Measurements from ENCODE around the gene LGI4.

The LGI4 gene

GRCh38 chr19:35095667-35096368 is 39.0 kb downstream of the LGI4 start:
- 83 to 85% methylated on average over 8 of the region's 8 CpGs for WGBS, 2 experiments
- Histone ChIP-seq H3K9me3 (ENCODE audit: control insufficient read depth, low read length) (no peaks in the 10 kb centered on the region), H3K27ac (ENCODE audit: insufficient read depth, low read depth, low read length, poor library complexity, severe bottlenecking) (no peak overlapping the region), H3K4me3 (ENCODE audit: insufficient read depth, low read depth, low read length) (no peak overlapping the region), H3K36me3 (ENCODE audit: control insufficient read depth, insufficient read depth, low read length) (no peaks in the 10 kb centered on the region), H3K4me1 (ENCODE audit: control insufficient read depth, insufficient read depth, low read length) (no peaks in the 10 kb centered on the region), H3K27me3 (ENCODE audit: control insufficient read depth, insufficient read depth, low read length, poor library complexity, severe bottlenecking) (peaks cover 4% of the 10 kb centered on the region)

GRCh38 chr19:35094656-35095055 is 40.2 kb downstream of the LGI4 start:
- Histone ChIP-seq H3K4me1 (ENCODE audit: control insufficient read depth, insufficient read depth, low read length) (no peaks in the 10 kb centered on the region), H3K9me3 (ENCODE audit: control insufficient read depth, low read length) (no peaks in the 10 kb centered on the region), H3K4me3 (ENCODE audit: insufficient read depth, low read depth, low read length) (no peak overlapping the region), H3K36me3 (ENCODE audit: control insufficient read depth, insufficient read depth, low read length) (no peaks in the 10 kb centered on the region), H3K27me3 (ENCODE audit: control insufficient read depth, insufficient read depth, low read length, poor library complexity, severe bottlenecking) (peaks cover 4% of the 10 kb centered on the region), H3K27ac (ENCODE audit: insufficient read depth, low read depth, low read length, poor library complexity, severe bottlenecking) (no peak overlapping the region)
- 94 to 96% methylated on average over 4 of the region's 4 CpGs for WGBS, 2 experiments

GRCh38 chr19:35093941-35094647 is 40.8 kb downstream of the LGI4 start:
- no peak overlapping the region for H3K27ac ChIP-seq (ENCODE audit: insufficient read depth, low read depth, low read length, poor library complexity, severe bottlenecking)
- no peaks in the 10 kb centered on the region for H3K9me3 ChIP-seq (ENCODE audit: control insufficient read depth, low read length)
- H3K36me3 ChIP-seq (ENCODE audit: control insufficient read depth, insufficient read depth, low read length), result no peaks in the 10 kb centered on the region
- no peaks in the 10 kb centered on the region for H3K4me1 ChIP-seq (ENCODE audit: control insufficient read depth, insufficient read depth, low read length)
- 93% methylated on average over 11 of the region's 11 CpGs for WGBS, 2 experiments
- peaks cover 4% of the 10 kb centered on the region for H3K27me3 ChIP-seq (ENCODE audit: control insufficient read depth, insufficient read depth, low read length, poor library complexity, severe bottlenecking)
- no peak overlapping the region for H3K4me3 ChIP-seq (ENCODE audit: insufficient read depth, low read depth, low read length)

GRCh38 chr19:35093430-35093829 is 41.4 kb downstream of the LGI4 start:
- H3K9me3 ChIP-seq (ENCODE audit: control insufficient read depth, low read length), result no peaks in the 10 kb centered on the region
- H3K27me3 ChIP-seq (ENCODE audit: control insufficient read depth, insufficient read depth, low read length, poor library complexity, severe bottlenecking), result peaks cover 4% of the 10 kb centered on the region
- no peak overlapping the region for H3K27ac ChIP-seq (ENCODE audit: insufficient read depth, low read depth, low read length, poor library complexity, severe bottlenecking)
- no peak overlapping the region for H3K4me3 ChIP-seq (ENCODE audit: insufficient read depth, low read depth, low read length)
- H3K4me1 ChIP-seq (ENCODE audit: control insufficient read depth, insufficient read depth, low read length), result no peaks in the 10 kb centered on the region
- WGBS, 2 experiments, result 95 to 96% methylated on average over 5 of the region's 5 CpGs
- H3K36me3 ChIP-seq (ENCODE audit: control insufficient read depth, insufficient read depth, low read length), result no peaks in the 10 kb centered on the region

GRCh38 chr19:35090506-35091214 is 44.2 kb downstream of the LGI4 start:
- Histone ChIP-seq H3K27me3 (ENCODE audit: control insufficient read depth, insufficient read depth, low read length, poor library complexity, severe bottlenecking) (peaks cover 4% of the 10 kb centered on the region), H3K27ac (ENCODE audit: insufficient read depth, low read depth, low read length, poor library complexity, severe bottlenecking) (no peak overlapping the region), H3K4me1 (ENCODE audit: control insufficient read depth, insufficient read depth, low read length) (no peaks in the 10 kb centered on the region), H3K9me3 (ENCODE audit: control insufficient read depth, low read length) (no peaks in the 10 kb centered on the region), H3K36me3 (ENCODE audit: control insufficient read depth, insufficient read depth, low read length) (no peaks in the 10 kb centered on the region), H3K4me3 (ENCODE audit: insufficient read depth, low read depth, low read length) (no peak overlapping the region)
- WGBS, 2 experiments, result 44 to 47% methylated on average over 36 of the region's 36 CpGs

- H3K27ac ChIP-seq (ENCODE audit: insufficient read depth, low read depth, low read length, poor library complexity, severe bottlenecking), result no peak overlapping the region
- H3K4me3 ChIP-seq (ENCODE audit: insufficient read depth, low read depth, low read length), result no peak overlapping the region
- H3K4me1 ChIP-seq (ENCODE audit: control insufficient read depth, insufficient read depth, low read length), result no peaks in the 10 kb centered on the region
- no peaks in the 10 kb centered on the region for H3K36me3 ChIP-seq (ENCODE audit: control insufficient read depth, insufficient read depth, low read length)
- peaks cover 4% of the 10 kb centered on the region for H3K27me3 ChIP-seq (ENCODE audit: control insufficient read depth, insufficient read depth, low read length, poor library complexity, severe bottlenecking)
- 80 to 85% methylated on average over 9 of the region's 9 CpGs for WGBS, 2 experiments
- H3K9me3 ChIP-seq (ENCODE audit: control insufficient read depth, low read length), result no peaks in the 10 kb centered on the region
Observed at GRCh38 chr19:35090160-35090505, 44.7 kb downstream of the LGI4 start.

GRCh38 chr19:35089554-35089953 is 45.3 kb downstream of the LGI4 start:
- H3K4me3 ChIP-seq (ENCODE audit: insufficient read depth, low read depth, low read length), result no peak overlapping the region
- H3K27me3 ChIP-seq (ENCODE audit: control insufficient read depth, insufficient read depth, low read length, poor library complexity, severe bottlenecking), result peaks cover 4% of the 10 kb centered on the region
- H3K36me3 ChIP-seq (ENCODE audit: control insufficient read depth, insufficient read depth, low read length), result no peaks in the 10 kb centered on the region
- no peak overlapping the region for H3K27ac ChIP-seq (ENCODE audit: insufficient read depth, low read depth, low read length, poor library complexity, severe bottlenecking)
- 91 to 93% methylated on average over 6 to 7 of the region's 8 CpGs for WGBS, 2 experiments
- H3K9me3 ChIP-seq (ENCODE audit: control insufficient read depth, low read length), result no peaks in the 10 kb centered on the region
- H3K4me1 ChIP-seq (ENCODE audit: control insufficient read depth, insufficient read depth, low read length), result no peaks in the 10 kb centered on the region

GRCh38 chr19:35088131-35088913 is 46.5 kb downstream of the LGI4 start:
- H3K27ac ChIP-seq (ENCODE audit: insufficient read depth, low read depth, low read length, poor library complexity, severe bottlenecking), result no peak overlapping the region
- no peaks in the 10 kb centered on the region for H3K9me3 ChIP-seq (ENCODE audit: control insufficient read depth, low read length)
- 89% methylated on average over 8 of the region's 8 CpGs for WGBS, 2 experiments
- H3K27me3 ChIP-seq (ENCODE audit: control insufficient read depth, insufficient read depth, low read length, poor library complexity, severe bottlenecking), result peaks cover 4% of the 10 kb centered on the region
- no peak overlapping the region for H3K4me3 ChIP-seq (ENCODE audit: insufficient read depth, low read depth, low read length)
- H3K4me1 ChIP-seq (ENCODE audit: control insufficient read depth, insufficient read depth, low read length), result no peaks in the 10 kb centered on the region
- H3K36me3 ChIP-seq (ENCODE audit: control insufficient read depth, insufficient read depth, low read length), result no peaks in the 10 kb centered on the region

GRCh38 chr19:35087393-35087792 is 47.5 kb downstream of the LGI4 start:
- H3K9me3 ChIP-seq (ENCODE audit: control insufficient read depth, low read length), result no peaks in the 10 kb centered on the region
- H3K36me3 ChIP-seq (ENCODE audit: control insufficient read depth, insufficient read depth, low read length), result no peaks in the 10 kb centered on the region
- no peak overlapping the region for H3K4me3 ChIP-seq (ENCODE audit: insufficient read depth, low read depth, low read length)
- H3K4me1 ChIP-seq (ENCODE audit: control insufficient read depth, insufficient read depth, low read length), result no peaks in the 10 kb centered on the region
- H3K27ac ChIP-seq (ENCODE audit: insufficient read depth, low read depth, low read length, poor library complexity, severe bottlenecking), result no peak overlapping the region
- H3K27me3 ChIP-seq (ENCODE audit: control insufficient read depth, insufficient read depth, low read length, poor library complexity, severe bottlenecking), result peaks cover 4% of the 10 kb centered on the region

- Histone ChIP-seq H3K4me3 (ENCODE audit: insufficient read depth, low read depth, low read length) (no peak overlapping the region), H3K9me3 (ENCODE audit: control insufficient read depth, low read length) (no peaks in the 10 kb centered on the region), H3K4me1 (ENCODE audit: control insufficient read depth, insufficient read depth, low read length) (no peaks in the 10 kb centered on the region), H3K27ac (ENCODE audit: insufficient read depth, low read depth, low read length, poor library complexity, severe bottlenecking) (no peak overlapping the region), H3K36me3 (ENCODE audit: control insufficient read depth, insufficient read depth, low read length) (no peaks in the 10 kb centered on the region), H3K27me3 (ENCODE audit: control insufficient read depth, insufficient read depth, low read length, poor library complexity, severe bottlenecking) (peaks cover 4% of the 10 kb centered on the region)
- 90% methylated on average over 8 of the region's 8 CpGs for WGBS, 2 experiments
Observed at GRCh38 chr19:35086455-35086854, 48.4 kb downstream of the LGI4 start.

All from ectodermal cell (in vitro differentiated cells).